ENCODE results near the gene CCDC27.

CCDC27 gene

GRCh38 chr1:3763351-3764125, 11.3 kb downstream of the CCDC27 start:
- no peak overlapping the region for H3K27ac Mint-ChIP-seq
- H3K36me3 Mint-ChIP-seq (ENCODE audit: low read depth): no peaks in the 10 kb centered on the region
- peaks cover 36% of the 10 kb centered on the region for H3K27me3 Mint-ChIP-seq
- H3K4me1 Mint-ChIP-seq (ENCODE audit: low read depth): no peaks in the 10 kb centered on the region
- intact Hi-C loops (cut with micrococcal nuclease): no loop called here
- peaks cover 8% of the 10 kb centered on the region for H3K9me3 Mint-ChIP-seq
- H3K4me3 Mint-ChIP-seq: no peak overlapping the region

GRCh38 chr1:3767328-3767925, 15.2 kb downstream of the CCDC27 start:
- Mint-ChIP-seq H3K27me3 (peaks cover 43% of the 10 kb centered on the region), H3K4me3 (no peak overlapping the region), H3K9me3 (no peaks in the 10 kb centered on the region)

DNA sequence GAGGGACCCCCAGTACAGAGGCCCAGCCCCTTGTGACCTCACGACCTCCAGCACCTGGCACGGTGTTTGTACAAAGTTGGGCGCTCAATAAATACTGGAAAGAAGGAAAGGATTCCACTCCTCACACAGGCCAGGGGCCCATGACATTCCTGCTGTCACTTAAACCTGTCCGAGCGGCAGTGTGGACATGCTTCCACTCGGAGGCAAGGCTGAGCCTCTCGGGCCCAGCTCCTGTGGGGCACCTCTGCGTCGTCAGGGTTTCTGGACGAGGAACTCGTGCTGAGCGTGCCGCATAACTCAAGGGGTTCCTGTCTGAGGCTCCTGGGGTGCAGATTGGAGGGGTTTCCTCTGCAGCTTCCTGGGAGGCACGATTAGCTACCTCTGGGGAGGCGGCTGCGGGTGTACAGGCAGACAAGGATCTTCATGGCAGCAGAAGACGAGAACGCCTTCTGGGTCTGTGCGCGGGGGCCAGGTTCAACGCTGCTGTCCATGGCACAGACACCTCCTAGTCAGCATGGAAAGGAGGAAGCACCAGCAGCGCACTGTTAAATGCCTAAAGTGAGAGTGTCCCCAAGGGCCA, 16.7 kb downstream of the CCDC27 start:
- H3K4me3 Mint-ChIP-seq: no peak overlapping the region
- intact Hi-C loops (cut with micrococcal nuclease): no loop called here

More at GRCh38 chr1:3767328-3767925, 15.2 kb downstream of the CCDC27 start:
- Mint-ChIP-seq H3K36me3 (ENCODE audit: low read depth) (no peaks in the 10 kb centered on the region), H3K27ac (no peak overlapping the region), H3K4me1 (ENCODE audit: low read depth) (peaks cover 7% of the 10 kb centered on the region)
- intact Hi-C loops (cut with micrococcal nuclease): no loop called here

DNA sequence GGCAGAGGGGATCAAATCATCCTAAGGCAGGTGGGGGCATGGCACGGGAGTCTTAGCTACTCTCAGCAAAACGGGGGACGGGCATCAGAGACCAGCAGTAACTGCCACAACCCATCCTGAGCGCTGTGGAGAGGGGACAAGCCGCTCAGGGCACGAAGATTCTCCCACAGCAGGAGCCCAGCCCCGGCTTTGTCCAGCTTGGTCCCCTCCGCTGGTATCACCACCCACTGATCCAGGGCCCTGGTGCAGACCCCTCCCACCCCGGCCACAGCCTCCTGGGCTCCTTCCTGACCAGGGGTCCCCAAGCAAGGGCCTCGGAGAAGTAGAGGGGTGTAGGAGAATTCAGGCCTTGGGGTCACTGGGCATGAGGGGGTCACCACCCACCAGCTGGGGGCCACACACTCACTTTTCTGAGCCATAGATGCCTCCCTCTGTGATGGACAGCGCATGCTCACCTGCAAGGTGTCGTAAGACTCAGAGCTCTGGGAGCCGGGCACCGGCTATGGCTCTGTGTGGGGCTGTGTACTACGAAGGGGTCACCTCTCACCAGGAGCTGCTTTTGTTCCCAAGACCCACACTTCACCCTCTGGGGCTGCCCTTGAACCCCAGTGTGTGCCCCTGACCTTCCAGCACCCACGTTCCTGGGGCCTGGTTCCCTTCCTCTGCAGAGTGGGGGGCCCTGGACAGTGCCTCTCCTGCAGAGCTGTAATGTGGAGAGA, 18.0 kb downstream of the CCDC27 start:
- no peak overlapping the region for H3K27ac Mint-ChIP-seq
- intact Hi-C loops (cut with micrococcal nuclease): no loop called here

More for the DNA sequence above, 16.7 kb downstream of the CCDC27 start:
- Mint-ChIP-seq H3K36me3 (ENCODE audit: low read depth) (no peaks in the 10 kb centered on the region), H3K27me3 (peaks cover 48% of the 10 kb centered on the region), H3K4me1 (ENCODE audit: low read depth) (peaks cover 13% of the 10 kb centered on the region), H3K27ac (no peak overlapping the region), H3K9me3 (no peaks in the 10 kb centered on the region)

GRCh38 chr1:3771108-3772026, 19.1 kb downstream of the CCDC27 start:
- peak overlapping the region; percentile 66 for H3K4me3 Mint-ChIP-seq
- intact Hi-C loops (cut with micrococcal nuclease): loop anchor here (1.0 kb wide), 1 partner anchor 25 kb away; the partner anchor contains the start of gene LRRC47
- no peak overlapping the region for H3K27ac Mint-ChIP-seq
- no peaks in the 10 kb centered on the region for H3K9me3 Mint-ChIP-seq
- peaks cover 29% of the 10 kb centered on the region for H3K4me1 Mint-ChIP-seq (ENCODE audit: low read depth)
- peaks cover 44% of the 10 kb centered on the region for H3K27me3 Mint-ChIP-seq
- H3K36me3 Mint-ChIP-seq (ENCODE audit: low read depth): no peaks in the 10 kb centered on the region

More for the DNA sequence above, 18.0 kb downstream of the CCDC27 start:
- no peaks in the 10 kb centered on the region for H3K36me3 Mint-ChIP-seq (ENCODE audit: low read depth)
- H3K4me1 Mint-ChIP-seq (ENCODE audit: low read depth): peaks cover 17% of the 10 kb centered on the region
- H3K4me3 Mint-ChIP-seq: no peak overlapping the region
- H3K27me3 Mint-ChIP-seq: peaks cover 47% of the 10 kb centered on the region
- no peaks in the 10 kb centered on the region for H3K9me3 Mint-ChIP-seq

DNA sequence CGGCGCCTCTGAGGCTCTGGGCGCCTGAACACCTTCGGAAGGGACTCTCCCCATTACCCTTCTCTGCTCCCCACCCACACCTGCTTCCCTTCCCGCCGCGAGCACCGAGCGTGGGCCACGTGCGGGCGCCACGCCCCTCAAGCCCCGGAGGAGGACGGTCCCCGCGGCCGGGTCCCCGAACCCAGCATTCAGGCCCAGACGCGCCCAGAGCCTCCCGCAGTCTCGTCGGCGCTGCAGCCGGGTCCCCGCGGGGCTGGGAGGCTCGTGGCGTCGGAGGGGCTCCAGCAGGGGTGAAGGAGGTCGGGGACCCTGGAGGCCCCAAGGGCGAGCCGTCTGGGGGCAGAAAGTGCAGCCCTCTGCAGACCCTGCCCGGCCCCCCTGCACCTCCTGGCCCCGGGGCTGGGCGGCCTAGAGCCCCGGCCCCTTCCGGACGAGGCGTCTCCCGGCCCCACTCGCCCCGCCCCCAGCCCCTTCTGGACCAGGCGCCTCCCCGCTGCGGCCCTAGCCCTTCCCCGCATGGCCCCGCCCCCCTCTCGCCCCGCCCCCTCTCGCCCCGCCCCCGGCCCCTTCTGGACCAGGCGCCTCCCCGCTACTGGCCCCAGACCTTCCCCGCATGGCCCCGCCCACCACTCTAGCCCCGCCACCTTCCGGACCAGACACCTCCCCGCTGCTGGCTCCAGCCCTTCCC, 19.9 kb downstream of the CCDC27 start:
- intact Hi-C loops (cut with micrococcal nuclease): loop anchor here (1.0 kb wide), 1 partner anchor 24 kb away; the partner anchor contains the start of gene LRRC47
- Mint-ChIP-seq H3K4me1 (ENCODE audit: low read depth) (peaks cover 31% of the 10 kb centered on the region), H3K9me3 (no peaks in the 10 kb centered on the region), H3K36me3 (ENCODE audit: low read depth) (no peaks in the 10 kb centered on the region), H3K27ac (no peak overlapping the region), H3K27me3 (peaks cover 39% of the 10 kb centered on the region), H3K4me3 (peak overlapping the region; percentile 71)

GRCh38 chr1:3772715-3773571, 20.7 kb downstream of the CCDC27 start, which contains the start of gene SMIM1:
TSS of gene SMIM1 (plus strand) at chr1:3772749. CDS start at chr1:3775374, 2,625 bp downstream.
- Mint-ChIP-seq H3K4me1 (ENCODE audit: low read depth) (peaks cover 31% of the 10 kb centered on the region), H3K4me3 (peak within 1 kb of the TSS; percentile 71), H3K27ac (no peak within 1 kb of the TSS), H3K9me3 (no peaks in the 10 kb centered on the region), H3K27me3 (peaks cover 36% of the 10 kb centered on the region), H3K36me3 (ENCODE audit: low read depth) (no peaks in the 10 kb centered on the region)
- intact Hi-C loops (cut with micrococcal nuclease): loop anchor here (1.0 kb wide), 1 partner anchor 23 kb away; the partner anchor contains the start of gene LRRC47

DNA sequence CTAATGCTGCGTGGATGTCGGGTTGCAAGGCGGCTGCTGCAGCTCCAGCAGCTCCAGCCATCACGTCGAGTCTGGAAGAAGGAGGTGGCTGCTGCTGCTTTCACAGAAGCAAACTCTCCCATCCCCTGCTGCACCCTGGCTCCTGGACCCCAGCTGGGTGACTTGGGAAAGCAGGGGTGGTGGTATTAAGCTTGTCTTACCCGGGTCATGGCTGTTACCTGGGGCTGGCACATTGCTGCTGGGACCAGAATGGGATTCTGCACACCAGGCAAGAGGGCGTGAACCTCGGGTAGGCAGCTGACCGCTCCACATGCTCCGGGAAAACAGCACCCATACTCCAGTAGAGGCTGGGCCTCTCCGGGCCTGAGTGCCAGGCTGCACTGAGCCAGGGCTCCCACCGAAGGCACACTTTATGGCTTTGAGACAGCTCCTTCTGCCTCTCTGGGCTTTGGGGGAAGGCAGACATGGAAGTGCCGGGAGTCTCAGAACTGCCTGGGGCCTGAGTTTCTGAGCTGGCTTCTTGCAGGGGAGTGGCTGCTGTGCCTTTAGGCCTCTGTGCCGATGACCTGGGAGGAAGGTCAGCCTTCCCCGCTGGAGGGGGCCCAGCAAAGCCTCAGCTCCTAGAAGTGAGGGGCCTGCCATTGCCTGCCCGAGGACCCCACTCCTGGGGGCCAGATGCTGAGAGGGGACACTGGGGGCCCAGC, 21.5 kb downstream of the CCDC27 start:
- Mint-ChIP-seq H3K4me3 (no peak overlapping the region), H3K9me3 (no peaks in the 10 kb centered on the region), H3K27ac (no peak overlapping the region), H3K27me3 (peaks cover 36% of the 10 kb centered on the region), H3K4me1 (ENCODE audit: low read depth) (peaks cover 35% of the 10 kb centered on the region), H3K36me3 (ENCODE audit: low read depth) (peaks cover 7% of the 10 kb centered on the region)
- intact Hi-C loops (cut with micrococcal nuclease): no loop called here

DNA sequence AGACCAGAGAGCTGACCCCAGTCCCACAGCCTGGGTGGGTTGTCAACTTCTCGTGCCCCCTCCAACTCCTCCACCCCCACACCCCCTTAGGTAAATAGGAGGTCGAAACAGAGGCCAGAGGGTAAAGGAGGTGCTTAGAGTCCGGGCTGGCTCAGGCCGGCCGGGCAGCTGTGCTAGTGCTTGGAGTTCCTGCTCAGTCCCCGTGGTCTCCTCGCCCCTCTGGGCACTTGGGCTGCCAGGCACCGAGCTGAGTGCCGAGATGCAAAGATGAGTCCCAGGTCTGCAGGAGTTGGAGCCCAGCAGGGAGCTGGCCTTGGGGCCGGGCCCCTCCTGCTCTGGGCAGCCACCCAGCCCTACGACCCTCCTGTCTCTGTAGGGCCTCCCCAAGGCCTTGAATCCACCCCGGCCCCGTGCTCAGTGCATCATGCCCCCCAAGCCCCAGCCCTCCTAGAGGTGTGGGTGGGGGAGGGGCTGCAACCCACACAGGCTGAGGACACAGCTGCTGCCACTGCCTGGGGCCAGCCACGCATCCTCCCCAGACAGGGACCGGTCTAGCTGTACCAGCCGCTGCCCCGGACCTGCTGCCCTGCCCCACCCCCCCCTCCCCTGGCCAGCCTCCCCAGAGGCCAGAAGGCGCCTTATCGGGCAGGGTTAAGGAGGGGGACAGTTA, 22.2 kb downstream of the CCDC27 start:
- intact Hi-C loops (cut with micrococcal nuclease): no loop called here
- Mint-ChIP-seq H3K9me3 (no peaks in the 10 kb centered on the region), H3K27ac (no peak overlapping the region), H3K4me1 (ENCODE audit: low read depth) (peaks cover 42% of the 10 kb centered on the region), H3K4me3 (no peak overlapping the region), H3K27me3 (peaks cover 32% of the 10 kb centered on the region), H3K36me3 (ENCODE audit: low read depth) (peaks cover 14% of the 10 kb centered on the region)

GRCh38 chr1:3774946-3775489, 22.8 kb downstream of the CCDC27 start:
- Mint-ChIP-seq H3K36me3 (ENCODE audit: low read depth) (peaks cover 20% of the 10 kb centered on the region), H3K4me3 (peak overlapping the region; percentile 34), H3K9me3 (no peaks in the 10 kb centered on the region), H3K27ac (no peak overlapping the region), H3K27me3 (peaks cover 32% of the 10 kb centered on the region), H3K4me1 (ENCODE audit: low read depth) (peaks cover 46% of the 10 kb centered on the region)
- intact Hi-C loops (cut with micrococcal nuclease): no loop called here

Data from dendritic cell treated with granulocyte-macrophage colony-stimulating factor and Interleukin-4, amounts not matched to agents 40 ng/mL and 50 ng/mL, for 4 days (primary cell).